Prostate gland (tissue), 2 donors: ENCODE results near the gene VAC14. TPM values are rescaled to one million over a fixed set of nuclear protein-coding genes. Genes with fewer than 3 reads are reported as not detected.
A peak's percentile ranks its signal among the peaks of the same experiment; 100 is the strongest.

Experiments
- DNase-seq: peaks from one replicate; pipeline ENCODE4 v3.0.0-alpha.2; 2019; ENCODE audit warnings: low spot score
- H3K27ac ChIP-seq, 2 donors: fragments of 200-600 bp; sonication (generic); 2 replicates each; pipeline ENCODE4 v1.5.1; 2017 to 2019
- H3K27me3 ChIP-seq: fragments of 200-600 bp; sonication (generic); replicated peaks from 2 replicates; pipeline ENCODE4 v1.5.1; 2019; ENCODE audit not compliant: insufficient read depth
- H3K36me3 ChIP-seq, 2 donors: fragments of 200-600 bp; sonication (generic); 1 replicate in 1 of 2; 2 replicates in 1 of 2; pipeline versions ENCODE4 v1.5.1 to v1.8.1; 2017 to 2019
- H3K4me1 ChIP-seq: fragments of 200-600 bp; sonication (generic); replicated peaks from 2 replicates; pipeline ENCODE4 v1.5.1; 2019
- H3K4me3 ChIP-seq, 2 donors: fragments of 200-600 bp; sonication (generic); 2 replicates each; pipeline ENCODE4 v1.5.1; 2017 to 2019
- H3K9me3 ChIP-seq: fragments of 200-600 bp; sonication (generic); 2 replicates; pipeline ENCODE4 v1.5.1; 2017
- CTCF ChIP-seq, 4 experiments: fragments of 200-600 bp in 2 of 4; fragments of 450-650 bp in 2 of 4; sonication (generic) in 2 of 4; IDR thresholded peaks; 1 replicate in 3 of 4; 2 replicates in 1 of 4; pipeline ENCODE4 v1.5.1; 2016 to 2019; ENCODE audit warnings: antibody characterized with exemption in 4 of 4, mild to moderate bottlenecking in 2 of 4, moderate library complexity in 2 of 4
- POLR2A ChIP-seq: fragments of 450-650 bp; IDR thresholded peaks from one replicate; pipeline ENCODE4 v1.6.1; 2016; ENCODE audit warnings: antibody characterized with exemption, mild to moderate bottlenecking
- POLR2AphosphoS5 ChIP-seq: sonication (generic); formaldehyde crosslinking; IDR thresholded peaks from one replicate; pipeline ENCODE4 v1.6.1; 2017; ENCODE audit warnings: antibody characterized with exemption
- WGBS: methylation state at CpG from one replicate; pipeline ENCODE4 v1.1.5; 2018; 5-methylcytosine and 5-hydroxymethylcytosine counted together
- intact Hi-C: fragments of 100-400 bp; cut with DNase I; formaldehyde crosslinking; loops from one replicate; pipeline ENCODE4 v1.14.2; 2022
- total RNA-seq, 2 donors: library from RNA; depleted of rRNA; stranded (reverse); fragments of >200 nt; gene quantifications; one replicate each; pipeline ENCODE4 v1.1.0, GENCODE V29; 2016

VAC14 gene
- total RNA-seq, 2 donors from 2014 or later = 30.3 to 66.8 TPM

GRCh38 chr16:70709457-70709856 is 91.5 kb downstream of the VAC14 start:
- intact Hi-C loops = no loop called here
- H3K36me3 ChIP-seq = no peaks in the 10 kb centered on the region
- H3K4me3 ChIP-seq = no peak overlapping the region
- TF ChIP-seq POLR2AphosphoS5 = no peak
- TF ChIP-seq CTCF (IDR thresholded peaks at IDR 0.05) = no peak
- no peak for TF ChIP-seq POLR2A
- DNase-seq = no peak
- H3K9me3 ChIP-seq = no peaks in the 10 kb centered on the region
- no peaks in the 10 kb centered on the region for H3K27me3 ChIP-seq
- H3K27ac ChIP-seq = peak overlapping the region in 1 of 2 donors; percentile 14
- H3K4me1 ChIP-seq = no peaks in the 10 kb centered on the region
- 68% methylated on average over 5 of the region's 5 CpGs for WGBS

DNA sequence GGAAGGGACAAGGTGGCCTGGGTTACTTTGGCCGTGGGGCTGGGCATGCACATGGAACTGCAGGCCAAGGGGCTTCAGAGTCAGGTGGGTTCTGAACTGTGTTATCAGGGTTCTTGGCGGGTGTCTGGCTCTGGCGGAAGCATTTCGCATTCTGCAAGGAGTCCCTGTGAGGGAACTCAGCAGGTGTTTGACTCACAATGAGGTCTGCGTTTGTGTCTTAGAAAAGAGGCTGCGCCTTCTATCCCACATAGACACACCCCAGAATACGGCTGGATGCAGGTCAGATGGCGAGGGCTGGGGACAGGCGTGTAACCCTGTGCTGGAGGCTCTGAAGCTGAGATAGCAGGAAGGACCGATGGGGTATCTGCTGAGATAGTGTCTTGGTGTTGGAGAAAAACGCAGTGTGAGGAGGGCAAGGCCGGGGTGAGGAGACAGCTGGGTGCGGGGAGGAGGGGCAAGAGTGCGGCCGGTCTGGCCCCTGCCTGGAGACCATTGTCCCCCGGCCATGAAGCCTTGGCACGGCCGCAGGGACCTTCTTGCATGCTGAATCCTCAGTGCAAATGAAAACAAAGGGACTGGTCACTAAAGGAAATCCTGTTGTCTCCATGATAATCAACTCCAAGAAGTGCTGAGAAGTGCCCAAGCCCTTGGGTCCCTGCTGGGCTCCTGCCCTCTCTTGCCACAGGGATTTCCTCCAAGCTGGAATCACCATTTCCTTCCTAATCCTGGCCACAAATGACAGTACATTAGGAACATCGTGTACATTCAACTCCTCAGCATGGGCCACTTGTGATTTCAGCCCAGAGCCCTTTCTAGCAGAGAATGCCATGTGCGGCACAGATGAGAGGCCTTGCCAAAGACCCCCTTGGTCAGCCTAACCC is 92.4 kb downstream of the VAC14 start:
- peak overlapping the region in 1 of 2 donors; percentile 93 for H3K27ac ChIP-seq
- no peak overlapping the region for H3K4me3 ChIP-seq
- intact Hi-C loops = no loop called here
- H3K36me3 ChIP-seq = no peaks in the 10 kb centered on the region
- H3K9me3 ChIP-seq = no peaks in the 10 kb centered on the region
- H3K27me3 ChIP-seq = no peaks in the 10 kb centered on the region
- 86% methylated on average over 20 of the region's 20 CpGs for WGBS
- DNase-seq = no peak
- TF ChIP-seq CTCF (IDR thresholded peaks at IDR 0.05) (no peak), POLR2A (no peak), POLR2AphosphoS5 (no peak)
- peaks cover 5% of the 10 kb centered on the region for H3K4me1 ChIP-seq

DNA sequence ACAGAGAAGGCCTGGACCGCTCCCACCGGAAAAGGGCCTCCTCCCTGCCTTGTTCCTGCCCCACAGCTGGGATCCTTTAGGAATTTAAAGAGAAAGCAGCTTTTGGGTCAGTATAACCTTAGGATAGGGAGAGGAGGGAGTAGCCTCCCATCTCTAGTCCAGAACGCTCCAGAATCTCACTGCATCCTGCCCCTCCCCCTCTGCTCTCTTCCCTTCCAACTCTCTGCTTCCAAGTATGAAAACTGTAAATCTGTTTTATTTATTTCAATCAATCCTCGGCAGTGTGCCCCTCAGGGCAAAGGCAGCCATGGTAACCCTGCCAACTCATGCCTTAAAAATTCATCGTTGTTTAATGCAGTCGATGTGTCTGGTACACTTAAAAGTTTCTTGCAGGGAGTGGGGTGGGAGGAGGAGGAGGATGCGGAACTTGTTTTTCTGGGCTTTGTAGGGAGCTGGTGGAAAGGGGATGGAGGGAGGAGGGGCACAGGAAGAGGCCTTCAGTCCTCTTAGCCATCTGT is 94.0 kb downstream of the VAC14 start:
- intact Hi-C loops = no loop called here
- H3K4me3 ChIP-seq = no peak overlapping the region
- H3K27me3 ChIP-seq = no peaks in the 10 kb centered on the region
- H3K27ac ChIP-seq = peak overlapping the region; percentile 67 to 93
- peaks cover 15% of the 10 kb centered on the region for H3K4me1 ChIP-seq
- H3K36me3 ChIP-seq = no peaks in the 10 kb centered on the region
- H3K9me3 ChIP-seq = no peaks in the 10 kb centered on the region
- TF ChIP-seq POLR2AphosphoS5 (peak; percentile 77), POLR2A (no peak)
- DNase-seq = peak; percentile 64
- 20% methylated on average over 7 of the region's 7 CpGs for WGBS

GRCh38 chr16:70705056-70705455 is 95.9 kb downstream of the VAC14 start:
- Histone ChIP-seq H3K27me3 (no peaks in the 10 kb centered on the region), H3K4me3 (no peak overlapping the region), H3K27ac (peak overlapping the region in 1 of 2 donors; percentile 93), H3K9me3 (no peaks in the 10 kb centered on the region), H3K36me3 (no peaks in the 10 kb centered on the region), H3K4me1 (peaks cover 17% of the 10 kb centered on the region)
- TF ChIP-seq POLR2A (no peak), CTCF (IDR thresholded peaks at IDR 0.05) (no peak), POLR2AphosphoS5 (no peak)
- 94% methylated on average over 8 of the region's 8 CpGs for WGBS
- no peak for DNase-seq
- intact Hi-C loops = no loop called here

DNA sequence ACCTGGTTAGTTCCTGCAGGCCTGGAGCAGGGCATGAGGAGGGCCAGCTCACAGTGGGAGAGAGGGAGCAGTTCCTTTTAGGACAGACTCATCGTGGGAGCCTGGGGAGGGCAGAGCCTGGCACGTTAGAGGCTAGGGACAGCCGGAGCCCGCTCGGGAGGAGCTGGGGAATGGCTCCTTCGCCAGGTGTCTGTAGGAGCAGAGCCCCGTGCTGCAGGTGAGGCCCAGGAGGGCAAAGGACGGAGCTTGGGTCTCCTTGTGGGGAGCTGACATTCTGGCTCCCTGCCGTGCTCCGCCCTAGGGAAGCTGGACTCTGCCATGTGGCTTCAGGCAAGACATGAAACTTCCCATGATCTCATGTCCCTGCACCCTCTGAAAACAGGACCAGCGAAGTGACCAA is 96.4 kb downstream of the VAC14 start:
- Histone ChIP-seq H3K27me3 (no peaks in the 10 kb centered on the region), H3K36me3 (no peaks in the 10 kb centered on the region), H3K9me3 (no peaks in the 10 kb centered on the region), H3K4me3 (no peak overlapping the region), H3K27ac (peak overlapping the region; percentile 70 to 93), H3K4me1 (peaks cover 17% of the 10 kb centered on the region)
- TF ChIP-seq POLR2AphosphoS5 (no peak), POLR2A (no peak), CTCF (IDR thresholded peaks at IDR 0.05) (no peak)
- no peak for DNase-seq
- intact Hi-C loops = no loop called here
- WGBS = 63% methylated on average over 11 of the region's 11 CpGs
